B cell (primary cell): ENCODE measurements around the gene NT5DC2.

ENCODE experiments used
- CTCF ChIP-seq: fragments of 200-600 bp; IDR thresholded peaks from one replicate; pipeline ENCODE4 v1.8.0; 2022; ENCODE audit warnings: antibody characterized with exemption, mild to moderate bottlenecking
- EZH2 ChIP-seq: IDR thresholded peaks from 2 replicates; pipeline ENCODE4 v1.6.1; 2012; ENCODE audit warnings: borderline replicate concordance, low read depth, mild to moderate bottlenecking, moderate library complexity, low read length; ENCODE audit not compliant: insufficient read depth, poor library complexity, severe bottlenecking

DNA sequence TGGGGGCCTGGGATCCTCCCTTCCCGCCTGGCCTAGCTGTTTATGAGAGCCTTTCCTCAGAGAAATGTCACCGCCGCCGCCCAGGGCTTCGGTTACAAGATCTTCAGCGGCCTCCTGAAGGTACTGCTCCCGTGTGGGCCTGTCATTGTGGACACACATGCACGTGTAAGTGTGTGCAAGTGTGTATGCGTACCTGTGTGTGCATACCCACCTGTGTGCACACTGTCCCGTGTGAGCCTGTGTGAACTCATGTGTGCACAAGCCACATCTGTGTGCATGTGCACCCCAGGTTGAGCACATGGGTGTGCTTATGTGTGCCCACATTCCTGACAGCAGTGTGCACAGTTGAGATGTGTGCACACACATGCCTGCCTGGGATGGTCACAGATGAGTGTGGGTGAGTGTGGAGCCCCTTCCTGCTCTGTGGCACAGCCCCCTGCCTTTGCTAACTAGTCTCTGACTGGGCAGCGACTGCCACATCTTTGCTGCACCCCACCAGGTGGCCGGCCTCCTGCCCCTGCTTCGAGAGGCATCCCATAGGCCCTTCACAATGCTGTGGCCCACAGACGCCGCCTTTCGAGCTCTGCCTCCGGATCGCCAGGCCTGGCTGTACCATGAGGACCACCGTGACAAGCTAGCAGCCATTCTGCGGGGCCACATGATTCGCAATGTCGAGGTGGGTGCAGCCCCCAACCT is 14.1 kb downstream of the NT5DC2 start:
- TF ChIP-seq CTCF = no peak
- TF ChIP-seq EZH2 = no peak
